ENCODE data around the gene GLTPD2. TPM values are rescaled to one million over a fixed set of nuclear protein-coding genes. Genes with fewer than 3 reads are reported as not detected.
A peak's percentile ranks its signal among the peaks of the same experiment; 100 is the strongest.

Gene GLTPD2
- total RNA-seq, 1 donor from 2014 or later = not detected

DNA sequence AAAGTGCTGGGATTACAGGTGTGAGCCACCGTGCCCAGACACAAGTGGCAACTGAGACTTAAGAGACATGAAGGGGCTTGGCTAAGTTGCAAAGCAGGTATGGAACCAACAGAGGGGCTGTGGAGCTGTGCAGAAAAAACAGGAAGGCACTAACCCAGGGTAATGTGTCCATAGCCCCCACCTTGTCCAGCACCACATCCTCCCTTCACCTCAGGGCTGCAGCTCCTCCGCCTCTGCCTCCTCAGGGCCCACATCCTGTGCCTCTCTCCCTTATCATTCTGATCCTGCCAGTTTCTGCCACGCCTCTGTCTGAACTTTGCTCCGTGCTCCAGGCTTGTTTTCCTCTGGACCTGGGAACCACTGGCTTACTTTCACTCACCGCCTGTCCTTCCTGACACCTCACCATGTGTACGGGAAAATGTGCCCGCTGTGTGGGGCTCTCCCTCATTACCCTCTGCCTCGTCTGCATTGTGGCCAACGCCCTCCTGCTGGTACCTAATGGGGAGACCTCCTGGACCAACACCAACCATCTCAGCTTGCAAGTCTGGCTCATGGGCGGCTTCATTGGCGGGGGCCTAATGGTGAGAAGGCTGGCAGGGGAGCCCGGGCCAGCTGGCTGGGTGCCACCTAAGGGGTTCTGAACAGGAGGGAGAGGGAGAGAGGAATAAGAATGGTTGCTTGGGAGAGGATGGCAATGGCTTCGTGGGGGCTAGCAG is 17.1 kb upstream of the GLTPD2 start, which contains the start of gene TM4SF5:
Gene TM4SF5, plus strand, starts transcription at position 368 of the 716 bp plus-strand sequence. Its CDS starts 37 bp downstream, at position 405.
- DNase-seq = no peak

DNA sequence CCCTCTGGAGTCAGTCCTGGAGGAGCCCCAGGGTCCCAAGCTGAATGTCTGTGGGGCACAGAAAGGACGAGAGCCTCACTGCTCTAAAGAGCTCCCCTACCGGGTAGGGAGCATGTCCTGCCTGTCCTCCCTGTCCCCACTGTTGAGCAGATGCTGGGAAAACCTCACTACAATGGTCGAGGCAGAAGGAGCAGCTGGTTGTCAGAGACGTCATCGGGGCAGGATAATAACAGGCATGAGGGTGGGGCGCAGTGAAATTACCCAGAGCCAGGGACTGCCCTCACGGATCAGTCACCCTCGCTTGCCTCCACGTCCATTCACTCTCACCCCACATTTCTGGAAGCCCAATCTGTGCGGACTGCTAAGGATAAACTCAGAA is 16.5 kb upstream of the GLTPD2 start:
- DNase-seq = no peak

DNA sequence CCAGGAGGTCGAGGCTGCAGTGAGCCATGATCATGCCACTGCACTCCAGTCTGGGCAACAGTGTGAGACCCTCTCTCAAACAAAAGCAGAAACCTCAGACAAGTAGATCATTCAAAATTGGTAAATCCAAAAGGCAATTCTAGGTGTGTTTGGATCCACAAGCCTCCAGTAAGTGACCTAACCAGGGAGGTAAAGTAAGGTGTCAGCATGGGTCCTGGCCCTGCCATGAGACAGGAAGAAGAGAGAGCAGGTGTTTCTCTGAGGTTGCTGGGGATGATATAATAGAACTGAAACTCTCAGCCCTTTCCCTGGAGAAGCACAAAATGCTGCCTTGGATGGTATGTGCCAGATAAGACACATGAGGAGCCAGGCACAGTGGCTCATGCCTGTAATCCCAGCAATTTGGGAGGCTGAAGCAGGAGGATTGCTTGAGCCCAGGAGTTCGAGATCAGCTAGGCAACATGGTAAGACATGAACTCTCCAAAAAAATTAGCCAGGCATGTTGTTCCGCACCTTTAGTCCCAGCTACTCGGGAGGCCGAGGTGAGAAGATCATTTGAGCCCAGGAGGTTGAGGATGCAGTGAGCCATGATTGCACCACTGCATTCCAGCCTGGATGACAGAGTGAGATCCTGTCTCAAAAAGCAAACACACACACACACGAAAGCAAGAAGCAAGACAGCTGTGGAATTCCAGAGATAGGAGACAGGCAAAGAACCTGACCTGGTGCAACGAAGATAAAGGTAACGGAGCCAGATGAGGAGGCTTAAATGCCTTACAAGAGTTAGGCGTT is 10.6 kb upstream of the GLTPD2 start:
- DNase-seq = no peak

DNA sequence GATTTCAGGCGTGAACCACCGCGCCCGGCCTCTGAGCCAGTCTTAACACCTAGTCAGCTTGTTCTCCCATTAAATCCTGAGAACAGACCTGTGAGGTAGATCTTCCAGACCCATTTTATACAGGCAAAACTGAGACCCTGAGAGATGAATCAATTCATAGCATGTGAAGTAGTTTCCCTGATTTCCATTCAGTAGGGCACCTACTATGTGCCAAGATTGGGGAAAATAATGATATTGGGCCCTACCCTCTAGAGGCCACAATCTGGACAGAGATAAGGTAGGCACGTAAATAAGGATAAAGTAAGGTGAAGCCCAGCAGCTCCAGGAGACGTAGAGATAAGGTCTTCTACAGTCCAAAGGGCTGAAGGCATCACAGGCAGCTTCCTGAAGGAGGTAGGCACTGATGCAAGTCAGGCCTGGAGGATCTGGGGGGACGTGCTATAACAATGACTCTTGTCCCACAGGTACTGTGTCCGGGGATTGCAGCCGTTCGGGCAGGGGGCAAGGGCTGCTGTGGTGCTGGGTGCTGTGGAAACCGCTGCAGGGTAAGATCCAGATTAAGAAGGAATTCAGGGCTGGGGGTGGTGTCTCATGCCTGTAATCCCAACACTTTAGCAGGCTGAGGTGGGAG is 8.3 kb upstream of the GLTPD2 start:
- no peak for DNase-seq

DNA sequence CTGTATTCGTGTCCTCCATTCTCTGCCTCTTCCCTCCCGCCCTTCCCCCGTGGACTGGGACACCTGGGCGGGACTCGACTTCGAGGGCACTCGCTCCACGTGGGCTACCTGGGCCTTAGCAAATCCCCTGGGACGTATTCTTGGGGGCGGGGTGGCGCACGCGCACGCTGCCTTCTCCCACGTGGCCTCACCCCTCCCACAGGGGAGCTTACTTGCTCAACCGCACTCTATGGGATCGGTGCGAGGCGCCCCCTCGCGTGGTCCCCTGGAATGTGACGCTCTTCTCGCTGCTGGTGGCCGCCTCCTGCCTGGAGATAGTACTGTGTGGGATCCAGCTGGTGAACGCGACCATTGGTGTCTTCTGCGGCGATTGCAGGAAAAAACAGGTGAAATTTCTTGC is 6.1 kb upstream of the GLTPD2 start:
- no peak for DNase-seq

DNA sequence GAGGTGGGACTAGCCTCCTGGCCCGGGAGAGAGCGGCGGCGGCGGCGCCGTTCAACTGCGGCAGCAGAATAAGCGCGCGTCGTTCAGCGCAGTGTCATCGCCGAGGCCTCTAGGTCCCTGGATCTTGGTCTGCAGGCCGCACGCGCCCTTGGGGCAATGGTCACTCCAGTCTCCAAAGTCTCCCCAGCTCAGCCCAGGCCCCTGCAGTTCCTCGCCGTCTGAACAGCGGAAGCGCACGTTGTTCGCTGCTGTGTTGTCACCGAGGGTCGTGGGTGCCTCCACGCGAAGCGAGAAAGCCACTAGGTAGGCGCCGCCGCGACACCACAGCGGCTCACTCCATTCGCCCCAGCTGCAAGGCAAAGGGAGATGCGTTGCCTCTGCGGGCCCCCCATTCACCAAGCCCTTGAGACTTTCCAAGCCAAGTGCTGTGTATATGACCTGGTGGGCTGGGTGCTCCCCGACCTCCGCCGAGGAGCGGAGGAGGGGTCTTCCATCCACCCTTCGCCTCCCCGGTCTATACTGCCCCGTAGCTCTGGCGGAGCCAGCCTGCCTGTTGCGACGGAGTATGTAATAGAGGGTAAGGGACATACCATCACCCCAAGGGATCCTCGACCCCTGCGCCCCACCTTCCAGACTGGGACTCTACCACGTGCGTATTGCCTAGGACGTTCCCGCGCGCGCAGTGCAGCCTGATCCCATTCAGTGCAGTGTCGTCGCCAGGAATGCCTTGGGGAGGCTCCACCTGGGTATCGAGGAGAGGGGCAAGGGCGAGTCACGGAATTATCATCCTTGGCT is 3.3 kb upstream of the GLTPD2 start:
- DNase-seq = no peak

DNA sequence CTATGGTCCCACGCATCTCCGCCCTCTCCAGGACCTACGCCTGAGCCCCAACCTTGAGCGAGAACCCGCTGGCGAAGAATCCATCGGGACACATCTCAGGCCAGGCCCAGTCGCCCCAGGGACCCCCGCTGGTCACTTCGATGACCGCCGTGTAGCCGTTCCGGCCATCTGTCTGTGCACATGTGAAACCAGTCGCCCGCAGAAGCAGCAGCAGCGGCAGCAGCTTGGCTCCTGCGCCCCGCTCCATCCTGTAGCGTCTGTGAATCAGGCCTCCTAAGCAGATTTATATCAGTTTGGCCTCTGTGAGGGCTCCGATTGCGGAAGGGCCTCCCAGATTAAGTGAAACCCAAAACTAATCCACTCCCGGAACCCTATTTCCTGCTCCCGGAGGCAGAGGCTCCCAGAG is 2.7 kb upstream of the GLTPD2 start, which contains the start of gene VMO1:
Gene VMO1, minus strand, starts transcription at position 259 of the 406 bp plus-strand sequence. Its CDS starts 12 bp downstream, at position 247.
- DNase-seq = no peak

DNA sequence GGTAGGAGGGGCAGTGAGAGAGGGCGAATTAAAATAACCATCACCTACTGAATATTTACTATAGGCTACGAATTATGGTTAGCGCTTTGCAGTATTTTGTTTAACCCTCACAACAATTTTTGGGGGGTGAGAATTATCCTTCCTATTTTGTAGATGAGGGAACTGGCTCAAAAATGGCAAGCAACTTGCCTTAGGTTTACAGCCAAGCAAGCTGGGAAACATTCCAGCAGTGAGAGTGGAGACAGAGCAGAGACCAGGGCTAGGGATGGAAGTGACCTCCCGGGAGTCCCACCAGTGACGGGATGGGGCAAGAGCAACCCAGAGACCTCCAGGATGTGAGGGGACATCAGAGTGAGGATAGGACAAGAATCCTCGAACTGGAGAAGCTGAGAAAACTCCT is 2.2 kb upstream of the GLTPD2 start:
- DNase-seq = no peak

DNA sequence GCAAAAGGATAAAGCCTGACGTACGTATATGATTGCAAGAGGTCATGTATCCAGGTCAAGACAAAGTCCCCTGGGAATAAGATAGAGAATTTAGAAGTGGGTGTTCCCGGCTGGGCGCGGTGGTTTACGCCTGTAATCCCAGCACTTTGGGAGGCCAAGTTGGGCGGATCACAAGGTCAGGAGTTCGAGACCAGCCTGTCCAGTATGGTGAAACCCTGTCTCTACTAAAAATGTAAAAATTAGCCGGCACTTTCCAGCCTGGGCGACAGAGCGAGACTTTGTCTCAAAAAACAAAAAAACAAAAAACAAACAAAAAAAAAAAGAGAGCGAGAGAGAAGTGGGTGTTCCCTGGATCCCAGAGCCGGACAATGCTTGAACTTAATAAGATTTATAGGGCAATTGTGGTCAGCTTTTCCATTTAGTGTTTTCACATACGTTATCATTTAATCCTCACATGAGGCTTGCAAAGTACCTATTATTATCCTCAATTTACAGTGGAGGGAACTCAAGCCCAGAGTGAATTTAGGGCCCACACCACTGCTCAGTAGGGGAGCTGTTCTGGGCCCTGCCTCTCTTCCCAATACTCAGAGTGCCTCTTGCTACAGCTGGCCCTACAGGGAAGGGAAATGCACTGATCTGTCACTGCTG is 481 bp upstream of the GLTPD2 start:
- no peak for DNase-seq

DNA sequence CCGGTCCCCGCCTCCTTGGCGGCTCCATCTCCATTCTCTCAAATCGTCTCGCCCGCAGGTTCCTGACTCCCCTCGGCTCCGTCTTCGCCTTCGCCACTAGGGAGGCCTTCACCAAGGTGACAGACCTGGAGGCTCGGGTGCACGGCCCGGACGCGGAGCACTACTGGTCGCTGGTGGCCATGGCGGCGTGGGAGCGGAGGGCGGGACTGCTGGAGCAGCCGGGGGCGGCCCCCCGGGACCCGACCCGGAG is 862 bp downstream of the GLTPD2 start:
- no peak for DNase-seq

DNA sequence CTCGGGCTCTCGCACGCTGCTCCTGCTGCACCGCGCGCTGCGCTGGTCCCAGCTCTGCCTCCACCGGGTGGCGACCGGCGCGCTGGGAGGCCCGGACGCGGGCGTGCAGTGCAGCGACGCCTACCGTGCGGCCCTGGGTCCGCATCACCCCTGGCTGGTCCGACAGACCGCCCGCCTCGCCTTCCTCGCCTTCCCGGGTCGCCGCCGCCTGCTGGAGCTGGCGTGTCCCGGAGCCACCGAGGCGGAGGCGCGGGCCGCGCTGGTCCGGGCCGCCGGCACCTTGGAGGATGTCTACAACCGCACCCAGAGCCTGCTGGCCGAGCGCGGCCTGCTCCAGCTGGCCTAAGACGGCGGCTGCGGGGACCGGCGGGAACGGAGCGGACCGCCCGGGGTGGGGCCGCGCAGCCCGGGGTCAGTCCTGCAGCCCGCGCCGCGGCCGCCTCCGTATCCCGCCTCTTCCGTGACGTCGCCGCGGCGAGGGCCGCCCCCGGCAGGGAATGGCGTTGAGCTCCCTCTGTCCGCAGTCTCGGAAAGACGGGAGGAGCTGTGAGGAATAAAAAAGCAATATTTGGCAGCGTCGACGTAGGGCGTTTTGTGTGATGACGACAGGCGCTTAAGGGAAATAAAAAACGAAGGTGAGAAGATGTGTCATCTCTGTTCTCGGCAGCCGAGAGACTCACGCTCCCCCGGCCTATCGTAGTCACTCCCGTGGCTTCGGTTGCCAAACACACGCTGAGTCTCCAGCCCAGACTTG is 1.4 kb downstream of the GLTPD2 start:
- peak; percentile 81 for DNase-seq

DNA sequence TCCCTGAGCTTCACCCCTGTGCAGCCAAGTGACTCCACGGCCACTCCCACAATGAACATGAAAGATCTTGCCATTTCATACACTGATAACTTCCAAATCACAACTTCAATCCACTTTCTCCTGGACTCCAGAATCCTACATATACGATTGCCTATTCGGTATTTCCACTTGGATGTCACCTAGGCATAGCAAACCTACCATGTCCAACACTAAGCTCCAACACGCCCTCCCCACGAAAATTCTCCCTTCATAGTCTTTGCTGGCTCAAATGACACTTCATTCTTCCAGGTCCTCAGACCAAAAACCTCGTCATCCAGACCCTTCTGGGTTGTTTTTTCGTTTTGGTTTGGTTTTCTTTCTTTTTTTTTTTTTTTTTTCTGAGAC is 1.9 kb downstream of the GLTPD2 start:
- no peak for DNase-seq

DNA sequence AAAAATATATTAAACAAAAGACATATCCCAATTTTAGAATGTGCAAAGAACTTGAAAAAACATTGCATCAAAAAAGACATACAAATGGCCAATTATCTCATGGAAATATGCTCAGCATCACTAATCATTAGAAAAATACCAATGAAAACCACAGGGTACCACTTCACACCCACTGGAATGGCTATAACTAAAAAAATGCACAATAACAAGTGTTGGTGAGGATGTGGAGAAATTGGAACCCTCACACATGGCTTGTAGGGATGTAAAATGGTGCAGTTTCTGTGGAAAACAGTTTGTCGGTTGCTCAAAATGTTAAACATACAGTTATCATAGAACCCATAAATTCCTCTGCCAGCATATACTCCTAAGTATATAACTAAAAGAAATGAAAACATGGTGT is 6.4 kb downstream of the GLTPD2 start:
- DNase-seq = no peak

DNA sequence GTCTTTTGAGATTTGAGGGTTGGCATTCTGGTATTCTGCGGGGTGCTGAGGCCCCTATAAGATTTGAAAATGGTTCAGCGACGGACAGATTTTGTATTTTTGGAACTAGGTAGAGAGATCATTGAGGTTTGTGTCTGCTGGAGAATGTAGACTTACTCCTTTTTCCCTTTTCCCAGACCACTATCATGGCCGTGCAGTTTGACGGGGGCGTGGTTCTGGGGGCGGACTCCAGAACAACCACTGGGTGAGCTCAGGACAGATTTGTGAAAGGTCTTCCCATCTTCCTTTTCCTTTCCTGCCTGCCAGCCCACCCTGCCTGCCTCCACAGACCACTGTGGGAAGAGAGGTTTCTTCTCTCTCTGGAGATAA is 7.8 kb downstream of the GLTPD2 start:
- DNase-seq = no peak

DNA sequence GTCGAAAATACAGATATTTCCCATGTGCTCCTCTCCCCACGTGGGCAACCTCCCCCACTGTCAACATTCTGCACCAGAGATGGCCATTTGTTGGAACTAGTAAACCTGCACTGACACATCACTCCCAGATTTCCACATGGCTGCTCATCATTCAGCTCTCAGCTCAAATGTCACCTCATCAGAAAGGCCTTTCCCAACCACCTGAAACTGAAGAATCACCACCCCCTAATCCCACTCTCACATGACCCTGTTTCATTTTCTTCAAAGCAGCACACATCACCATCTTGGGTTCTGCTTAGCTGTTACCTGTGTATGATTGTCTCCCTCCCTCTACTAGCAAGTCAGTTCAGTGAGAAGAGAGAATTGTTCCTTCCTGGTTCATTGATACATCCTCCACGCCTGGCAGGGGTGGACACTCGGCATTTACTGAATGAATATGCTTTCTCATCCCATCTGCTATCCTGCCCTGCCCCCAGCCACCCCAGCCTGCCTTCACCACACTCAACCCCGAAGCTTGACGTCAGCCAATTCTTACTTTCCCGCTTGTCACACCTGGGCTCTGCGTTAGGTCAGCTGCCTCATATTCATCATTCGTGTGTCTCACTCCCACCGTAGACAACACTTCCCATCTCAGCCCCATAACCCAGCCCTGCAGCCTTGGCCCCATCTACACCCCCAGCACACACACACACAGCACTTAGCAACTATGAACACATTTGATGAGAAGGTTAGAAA is 11.9 kb downstream of the GLTPD2 start:
- DNase-seq = no peak

DNA sequence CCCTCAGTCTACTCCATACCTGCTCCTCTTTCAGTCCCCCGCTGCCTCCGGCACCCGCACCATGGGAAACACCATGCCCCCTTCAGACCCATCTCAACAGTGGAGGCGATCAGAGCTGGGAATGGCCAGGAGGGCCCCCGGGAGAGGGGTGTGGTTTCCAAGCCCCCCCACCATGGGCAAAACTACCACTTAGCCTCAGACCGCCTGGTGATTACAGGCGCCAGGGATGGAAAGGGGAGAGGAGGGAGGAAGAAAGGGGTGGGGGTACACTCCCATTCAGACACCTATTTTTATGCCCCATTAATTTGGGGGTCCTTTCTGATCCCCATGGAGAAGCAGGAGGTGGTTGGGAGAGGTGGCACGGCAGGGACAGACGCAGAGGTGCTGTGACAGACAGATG is 13.5 kb downstream of the GLTPD2 start, which contains the start of gene C17orf114:
Gene C17orf114, minus strand, starts transcription at position 101 of the 400 bp plus-strand sequence.
- DNase-seq = no peak

DNA sequence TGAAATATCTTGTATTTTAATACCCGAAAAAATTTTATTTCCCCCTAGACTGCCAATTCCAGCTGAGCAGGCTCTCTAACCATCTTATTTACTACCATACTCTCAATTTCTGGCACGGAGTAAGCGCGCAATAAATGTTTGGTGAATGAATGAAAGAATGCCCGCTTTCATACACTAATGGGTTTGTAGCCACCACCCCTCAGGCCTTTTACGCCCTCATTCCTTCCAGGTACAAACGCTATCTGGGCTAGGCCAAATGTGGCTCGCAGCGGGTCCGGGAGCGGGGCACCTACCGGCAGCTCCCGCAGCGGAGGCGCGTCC is 17.7 kb downstream of the GLTPD2 start:
- no peak for DNase-seq

DNA sequence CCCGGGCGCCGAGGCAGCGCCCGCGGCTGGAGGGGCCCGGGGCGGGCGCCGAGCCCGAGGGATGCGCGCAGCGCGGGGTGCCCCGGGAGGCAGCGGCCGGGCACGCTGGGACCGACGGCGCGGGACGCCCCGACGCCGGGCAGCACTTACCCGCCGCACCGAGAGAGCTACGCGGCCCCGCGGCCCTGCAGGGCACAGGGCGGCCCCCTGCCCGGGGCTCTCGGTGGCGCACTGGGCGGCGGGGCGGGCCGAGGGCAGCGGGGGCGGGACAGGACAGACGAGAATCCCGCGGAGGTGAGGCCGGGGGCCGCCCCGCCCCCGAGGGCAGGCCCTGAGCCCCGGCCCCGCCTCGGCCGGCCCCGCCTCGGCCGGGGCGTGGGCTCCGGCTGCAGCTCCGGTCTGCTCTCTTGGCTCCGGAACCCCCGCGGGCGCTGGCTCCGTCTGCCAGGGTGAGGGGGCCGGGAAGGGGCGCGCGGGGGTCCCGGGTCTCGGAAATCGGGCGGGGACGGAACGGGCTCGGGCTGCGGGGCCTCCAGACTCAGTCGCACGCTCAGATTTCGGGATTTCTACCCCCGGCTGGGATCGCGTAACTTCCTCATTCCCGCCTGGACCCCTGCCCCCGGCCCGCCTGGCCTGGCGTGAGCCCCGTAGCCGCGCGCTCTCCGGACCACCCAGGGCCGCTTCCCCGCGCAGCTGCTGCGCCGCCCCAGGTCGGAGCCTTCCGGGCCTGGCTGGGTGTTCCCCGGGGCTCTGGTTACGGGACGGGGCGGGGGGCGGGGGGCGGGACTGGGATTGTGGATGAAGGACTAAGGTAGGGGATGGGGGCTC is 18.2 kb downstream of the GLTPD2 start, which contains the start of gene PLD2:
Gene PLD2, plus strand, starts transcription at position 376 of the 828 bp plus-strand sequence. CDS start 621 bp downstream, outside the sequence.
- peak; percentile 38 for DNase-seq

DNA sequence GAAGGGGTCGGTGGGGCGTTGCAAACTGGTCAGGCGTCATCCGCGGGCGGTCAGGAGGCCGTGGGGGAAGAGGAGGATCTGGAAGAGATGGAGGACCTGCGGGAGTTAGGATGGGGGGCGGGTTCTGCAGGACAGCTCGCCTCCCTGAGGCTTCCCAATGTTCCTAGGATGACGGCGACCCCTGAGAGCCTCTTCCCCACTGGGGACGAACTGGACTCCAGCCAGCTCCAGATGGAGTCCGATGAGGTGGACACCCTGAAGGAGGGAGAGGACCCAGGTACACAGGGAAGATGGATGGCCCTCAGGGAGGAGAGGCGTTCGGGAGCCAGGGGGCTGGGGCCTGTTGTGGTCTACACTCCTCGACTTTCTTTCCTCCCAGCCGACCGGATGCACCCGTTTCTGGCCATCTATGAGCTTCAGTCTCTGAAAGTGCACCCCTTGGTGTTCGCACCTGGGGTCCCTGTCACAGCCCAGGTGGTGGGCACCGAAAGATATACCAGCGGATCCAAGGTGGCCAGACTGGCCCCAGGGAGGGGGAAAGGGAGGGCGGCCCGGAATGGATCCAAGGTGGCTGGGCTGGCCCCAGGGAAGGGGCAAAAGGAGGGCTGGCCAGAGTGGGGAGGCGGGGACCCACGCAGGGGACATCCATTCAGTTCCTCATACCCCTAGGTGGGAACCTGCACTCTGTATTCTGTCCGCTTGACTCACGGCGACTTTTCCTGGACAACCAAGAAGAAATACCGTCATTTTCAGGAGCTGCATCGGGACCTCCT is 19.0 kb downstream of the GLTPD2 start:
- no peak for DNase-seq

Measured in occipital lobe (tissue), 2 donors.